K562 (cell line): Measurements from ENCODE around the gene SEPHS2. TPM values are rescaled to one million over a fixed set of nuclear protein-coding genes. Genes with fewer than 3 reads are reported as not detected.

Source experiments
- CBX3 ChIP-seq, 2 experiments: IDR thresholded peaks; 1 replicate in 1 of 2; 2 replicates in 1 of 2; pipeline ENCODE4 v1.6.1; 2012; ENCODE audit warnings: inconsistent platforms in 2 of 2, low read length in 2 of 2, borderline replicate concordance in 1 of 2, control low read depth in 1 of 2
- CHD1 ChIP-seq: fragments of 200-600 bp; sonication (generic); IDR thresholded peaks from one replicate; pipeline ENCODE4 v1.6.1; 2012; ENCODE audit warnings: mild to moderate bottlenecking, moderate library complexity, low read length, inconsistent platforms
- GABPB1 ChIP-seq: sonication (generic); formaldehyde crosslinking; IDR thresholded peaks from 2 replicates; pipeline ENCODE4 v1.8.0; 2022; ENCODE audit warnings: mild to moderate bottlenecking, missing genetic modification reagents
- MAFK ChIP-seq: IDR thresholded peaks from 2 replicates; pipeline ENCODE4 v1.6.1; 2011; ENCODE audit warnings: low read length, improper control_type of control experiment
- MAZ ChIP-seq, 2 experiments: fragments of 450-650 bp in 1 of 2; sonication (generic) in 1 of 2; formaldehyde crosslinking; IDR thresholded peaks in 1 of 2; conservative IDR thresholded peaks in 1 of 2; 2 replicates each; pipeline versions ENCODE4 v1.4.0 to v1.5.0; 2020; ENCODE audit warnings: mild to moderate bottlenecking in 1 of 2, missing genetic modification reagents in 1 of 2
- REST ChIP-seq, 2 experiments: fragments of 450-650 bp; formaldehyde crosslinking in 1 of 2; IDR thresholded peaks; 2 replicates each; pipeline versions ENCODE4 v1.4.0 to v1.6.1; 2014 to 2020; ENCODE audit warnings: mild to moderate bottlenecking in 2 of 2, borderline replicate concordance in 1 of 2, low read depth in 1 of 2
- SMAD4 ChIP-seq: fragments of 250-450 bp; sonication (Bioruptor Pico); conservative IDR thresholded peaks from 2 replicates; pipeline ENCODE4 v1.8.0; 2021; ENCODE audit warnings: inconsistent platforms, mild to moderate bottlenecking, moderate library complexity
- TGIF2 ChIP-seq: sonication (generic); formaldehyde crosslinking; IDR thresholded peaks from 2 replicates; pipeline ENCODE4 v1.8.1; 2022; ENCODE audit warnings: mild to moderate bottlenecking, missing genetic modification reagents, moderate library complexity
- XRCC5 ChIP-seq: fragments of 200-400 bp; formaldehyde crosslinking; IDR thresholded peaks from 2 replicates; pipeline ENCODE4 v1.6.1; 2017; ENCODE audit warnings: low read depth, mild to moderate bottlenecking, low read length
- polyA plus RNA-seq, 8 experiments: library from polyadenylated mRNA; depleted of rRNA in 4 of 8; stranded (reverse) in 5 of 8; unstranded in 3 of 8; fragments of >200 nt; fragmentation: Nextera tagmentation in 2 of 8; fragmentation: Illumina TruSeq in 1 of 8; extraction: Ambion mirVana in 2 of 8; extraction: Trizol in 1 of 8; gene quantifications; 2 replicates each; pipeline versions ENCODE4 v1.2.1 to v1.2.3, GENCODE V29; 2011 to 2014; ENCODE audit warnings: inconsistent platforms in 1 of 8, missing spikeins in 1 of 8
- total RNA-seq, 7 experiments: library from RNA; depleted of rRNA in 6 of 7; stranded (reverse); fragments of >200 nt in 6 of 7; fragmentation: Illumina TruSeq in 2 of 7; extraction: Trizol in 2 of 7; gene quantifications; 2 replicates each; pipeline versions ENCODE4 v1.2.1 to v1.2.3, GENCODE V29; 2011 to 2021; ENCODE audit warnings: low replicate concordance in 1 of 7
- TF ChIP-seq, protein P1 (sequence below): fragments of 450-650 bp; formaldehyde crosslinking; IDR thresholded peaks from 2 replicates; pipeline ENCODE4 v1.4.0; 2020; ENCODE audit warnings: mild to moderate bottlenecking, moderate library complexity

Gene SEPHS2
- total and polyA plus RNA-seq, 9 of the 15 experiments (the other 6 are each of a cell fraction or from before 2014, with no cell fraction given): 20.9 to 90.6 (median 43.4) TPM

GRCh38 chr16:30409125-30410060, 36.3 kb downstream of the SEPHS2 start (continued):
- peak; percentile 85 for TF ChIP-seq REST (IDR thresholded peaks at IDR 0.05; ENCODE audit: borderline replicate concordance)
- TF ChIP-seq REST (CRISPR knock-in tag; IDR thresholded peaks at IDR 0.05; ENCODE audit: low read depth): no peak
- peak; percentile 45 to 85; a peak in 3 of 4 replicates for TF ChIP-seq MAZ (CRISPR knock-in tag; conservative IDR thresholded peaks at IDR 0.05 in 1 of 2, IDR thresholded peaks at IDR 0.05 in 1 of 2)
- 0 out of 2 replicates have a peak, but pooled peaks have one; percentile 9 for TF ChIP-seq MAFK
- peak; percentile 77; the same call in 1 of the 2 replicates for TF ChIP-seq XRCC5
- no peak for TF ChIP-seq TGIF2 (CRISPR knock-in tag)
- peak; percentile 73 for TF ChIP-seq SMAD4 (CRISPR knock-in tag)
- TF ChIP-seq CHD1: no peak
- TF ChIP-seq GABPB1 (CRISPR knock-in tag): 0 out of 2 replicates have a peak, but pooled peaks have one; percentile 23
- TF ChIP-seq, protein P1, sequence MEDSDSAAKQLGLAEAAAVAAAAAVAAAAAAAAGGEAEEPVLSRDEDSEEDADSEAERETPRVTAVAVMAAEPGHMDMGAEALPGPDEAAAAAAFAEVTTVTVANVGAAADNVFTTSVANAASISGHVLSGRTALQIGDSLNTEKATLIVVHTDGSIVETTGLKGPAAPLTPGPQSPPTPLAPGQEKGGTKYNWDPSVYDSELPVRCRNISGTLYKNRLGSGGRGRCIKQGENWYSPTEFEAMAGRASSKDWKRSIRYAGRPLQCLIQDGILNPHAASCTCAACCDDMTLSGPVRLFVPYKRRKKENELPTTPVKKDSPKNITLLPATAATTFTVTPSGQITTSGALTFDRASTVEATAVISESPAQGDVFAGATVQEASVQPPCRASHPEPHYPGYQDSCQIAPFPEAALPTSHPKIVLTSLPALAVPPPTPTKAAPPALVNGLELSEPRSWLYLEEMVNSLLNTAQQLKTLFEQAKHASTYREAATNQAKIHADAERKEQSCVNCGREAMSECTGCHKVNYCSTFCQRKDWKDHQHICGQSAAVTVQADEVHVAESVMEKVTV (CRISPR knock-in tag): peak; percentile 81
- peak in 1 of 2 experiments; percentile 45; a peak in 1 of 3 replicates for TF ChIP-seq CBX3 (IDR thresholded peaks at IDR 0.05; ENCODE audit: borderline replicate concordance in 1 of 2, low read length in 2 of 2)
